ENCODE measurements around the gene WNT9B.

WNT9B gene

GRCh38 chr17:46894476-46895151 is 43.2 kb downstream of the WNT9B start:
- H3K79me2 ChIP-seq (ENCODE audit: insufficient read depth, low read length) = no peaks in the 10 kb centered on the region
- H3K27me3 ChIP-seq (ENCODE audit: insufficient read depth, low read length, poor library complexity, severe bottlenecking) = no peaks in the 10 kb centered on the region
- peaks cover 7% of the 10 kb centered on the region for H3K4me1 ChIP-seq (ENCODE audit: insufficient read depth, low read length, poor library complexity, severe bottlenecking)
- H3K9me3 ChIP-seq (ENCODE audit: insufficient read depth, low read depth, low read length) = no peaks in the 10 kb centered on the region
- no peak overlapping the region for H3K9ac ChIP-seq (ENCODE audit: low read depth, low read length, poor library complexity, severe bottlenecking)
- H3K4me3 ChIP-seq (ENCODE audit: low read length, poor library complexity, severe bottlenecking) = no peak overlapping the region
- H4K20me1 ChIP-seq (ENCODE audit: insufficient read depth, low read length, poor library complexity, severe bottlenecking) = no peaks in the 10 kb centered on the region
- H2AFZ ChIP-seq (ENCODE audit: low read length) = no peak overlapping the region
- no peaks in the 10 kb centered on the region for H3F3A ChIP-seq (ENCODE audit: low read depth)
- no peak for TF ChIP-seq EZH2phosphoT487 (IDR thresholded peaks at IDR 0.05; ENCODE audit: borderline replicate concordance)
- TF ChIP-seq, protein P1, sequence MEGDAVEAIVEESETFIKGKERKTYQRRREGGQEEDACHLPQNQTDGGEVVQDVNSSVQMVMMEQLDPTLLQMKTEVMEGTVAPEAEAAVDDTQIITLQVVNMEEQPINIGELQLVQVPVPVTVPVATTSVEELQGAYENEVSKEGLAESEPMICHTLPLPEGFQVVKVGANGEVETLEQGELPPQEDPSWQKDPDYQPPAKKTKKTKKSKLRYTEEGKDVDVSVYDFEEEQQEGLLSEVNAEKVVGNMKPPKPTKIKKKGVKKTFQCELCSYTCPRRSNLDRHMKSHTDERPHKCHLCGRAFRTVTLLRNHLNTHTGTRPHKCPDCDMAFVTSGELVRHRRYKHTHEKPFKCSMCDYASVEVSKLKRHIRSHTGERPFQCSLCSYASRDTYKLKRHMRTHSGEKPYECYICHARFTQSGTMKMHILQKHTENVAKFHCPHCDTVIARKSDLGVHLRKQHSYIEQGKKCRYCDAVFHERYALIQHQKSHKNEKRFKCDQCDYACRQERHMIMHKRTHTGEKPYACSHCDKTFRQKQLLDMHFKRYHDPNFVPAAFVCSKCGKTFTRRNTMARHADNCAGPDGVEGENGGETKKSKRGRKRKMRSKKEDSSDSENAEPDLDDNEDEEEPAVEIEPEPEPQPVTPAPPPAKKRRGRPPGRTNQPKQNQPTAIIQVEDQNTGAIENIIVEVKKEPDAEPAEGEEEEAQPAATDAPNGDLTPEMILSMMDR (conservative IDR thresholded peaks at IDR 0.05; ENCODE audit: low read length) = no peak
- no peaks in the 10 kb centered on the region for H3K9me2 ChIP-seq (replicated peaks; ENCODE audit: low read depth, low read length)
- H3K4me2 ChIP-seq (ENCODE audit: low read depth, low read length, poor library complexity, severe bottlenecking) = no peak overlapping the region
- H3K36me3 ChIP-seq (ENCODE audit: insufficient read depth, low read length) = no peaks in the 10 kb centered on the region

- Histone ChIP-seq H3K9me3 (ENCODE audit: insufficient read depth, low read depth, low read length) (no peaks in the 10 kb centered on the region), H3K9me2 (replicated peaks; ENCODE audit: low read depth, low read length) (no peaks in the 10 kb centered on the region), H3K79me2 (ENCODE audit: insufficient read depth, low read length) (no peaks in the 10 kb centered on the region), H3K4me1 (ENCODE audit: insufficient read depth, low read length, poor library complexity, severe bottlenecking) (peaks cover 7% of the 10 kb centered on the region), H2AFZ (ENCODE audit: low read length) (no peak overlapping the region), H3K4me2 (ENCODE audit: low read depth, low read length, poor library complexity, severe bottlenecking) (no peak overlapping the region), H3K4me3 (ENCODE audit: low read length, poor library complexity, severe bottlenecking) (no peak overlapping the region), H4K20me1 (ENCODE audit: insufficient read depth, low read length, poor library complexity, severe bottlenecking) (no peaks in the 10 kb centered on the region), H3K36me3 (ENCODE audit: insufficient read depth, low read length) (no peaks in the 10 kb centered on the region), H3F3A (ENCODE audit: low read depth) (no peaks in the 10 kb centered on the region), H3K27me3 (ENCODE audit: insufficient read depth, low read length, poor library complexity, severe bottlenecking) (no peaks in the 10 kb centered on the region), H3K9ac (ENCODE audit: low read depth, low read length, poor library complexity, severe bottlenecking) (no peak overlapping the region)
- TF ChIP-seq, protein P1 (conservative IDR thresholded peaks at IDR 0.05; ENCODE audit: low read length) = no peak
- no peak for TF ChIP-seq EZH2phosphoT487 (IDR thresholded peaks at IDR 0.05; ENCODE audit: borderline replicate concordance)
Measured at GRCh38 chr17:46895171-46895570, 43.8 kb downstream of the WNT9B start.

GRCh38 chr17:46896991-46897390 is 45.6 kb downstream of the WNT9B start:
- Histone ChIP-seq H3K9ac (ENCODE audit: low read depth, low read length, poor library complexity, severe bottlenecking) (no peak overlapping the region), H3K4me2 (ENCODE audit: low read depth, low read length, poor library complexity, severe bottlenecking) (no peak overlapping the region), H3K79me2 (ENCODE audit: insufficient read depth, low read length) (no peaks in the 10 kb centered on the region), H3K4me3 (ENCODE audit: low read length, poor library complexity, severe bottlenecking) (no peak overlapping the region), H3F3A (ENCODE audit: low read depth) (no peaks in the 10 kb centered on the region), H2AFZ (ENCODE audit: low read length) (no peak overlapping the region), H3K4me1 (ENCODE audit: insufficient read depth, low read length, poor library complexity, severe bottlenecking) (no peaks in the 10 kb centered on the region), H3K9me2 (replicated peaks; ENCODE audit: low read depth, low read length) (no peaks in the 10 kb centered on the region), H3K36me3 (ENCODE audit: insufficient read depth, low read length) (no peaks in the 10 kb centered on the region), H4K20me1 (ENCODE audit: insufficient read depth, low read length, poor library complexity, severe bottlenecking) (no peaks in the 10 kb centered on the region), H3K27me3 (ENCODE audit: insufficient read depth, low read length, poor library complexity, severe bottlenecking) (no peaks in the 10 kb centered on the region), H3K9me3 (ENCODE audit: insufficient read depth, low read depth, low read length) (no peaks in the 10 kb centered on the region)
- TF ChIP-seq, protein P1 (conservative IDR thresholded peaks at IDR 0.05; ENCODE audit: low read length) = no peak
- TF ChIP-seq EZH2phosphoT487 (IDR thresholded peaks at IDR 0.05; ENCODE audit: borderline replicate concordance) = no peak
